Heart right ventricle (tissue), 16 donors: ENCODE measurements around the gene GRIN3B. TPM values are rescaled to one million over a fixed set of nuclear protein-coding genes. Genes with fewer than 3 reads are reported as not detected.

Experiments
- ATAC-seq, 8 donors: fragments of 200-7000 bp; cut with Tn5 transposase; one replicate each; pipeline ENCODE4 v1.9.1; 2020; ENCODE audit warnings: mild to moderate bottlenecking in 8 of 8, moderate library complexity in 8 of 8, moderate number of reproducible peaks in 1 of 8
- DNase-seq, 2 donors: peaks; one replicate each; pipeline ENCODE4 v3.0.0-alpha.2; 2020
- H3K27ac ChIP-seq, 10 donors: fragments of 200-600 bp; sonication (generic) in 2 of 10; one replicate each; pipeline versions ENCODE4 v1.5.0 to v1.8.0; 2020 to 2022; ENCODE audit warnings: mild to moderate bottlenecking in 3 of 10
- H3K27me3 ChIP-seq, 7 donors: fragments of 200-600 bp; one replicate each; pipeline ENCODE4 v1.8.0; 2021 to 2022; ENCODE audit warnings: mild to moderate bottlenecking in 2 of 7
- H3K36me3 ChIP-seq, 9 donors: fragments of 200-600 bp; sonication (generic) in 1 of 9; one replicate each; pipeline versions ENCODE4 v1.5.0 to v1.8.0; 2020 to 2022; ENCODE audit warnings: mild to moderate bottlenecking in 2 of 9
- H3K4me1 ChIP-seq, 9 donors: fragments of 200-600 bp; sonication (generic) in 1 of 9; one replicate each; pipeline versions ENCODE4 v1.5.0 to v1.8.0; 2020 to 2022; ENCODE audit warnings: mild to moderate bottlenecking in 4 of 9
- H3K4me3 ChIP-seq, 10 donors: fragments of 200-600 bp; sonication (generic) in 2 of 10; one replicate each; pipeline versions ENCODE4 v1.5.0 to v1.8.0; 2020 to 2022; ENCODE audit warnings: mild to moderate bottlenecking in 7 of 10, moderate library complexity in 2 of 10
- H3K9me3 ChIP-seq, 11 donors: fragments of 200-600 bp in 10 of 11; sonication (generic) in 2 of 11; one replicate each; pipeline versions ENCODE4 v1.5.0 to v1.8.0; 2013 to 2022; ENCODE audit warnings: mild to moderate bottlenecking in 2 of 11, control low read depth in 1 of 11, moderate library complexity in 1 of 11
- CTCF ChIP-seq, 9 donors: fragments of 200-600 bp; sonication (generic) in 2 of 9; IDR thresholded peaks; one replicate each; pipeline versions ENCODE4 v1.5.0 to v1.8.0; 2021 to 2022; ENCODE audit warnings: antibody characterized with exemption in 9 of 9, mild to moderate bottlenecking in 5 of 9, moderate library complexity in 1 of 9
- WGBS, 2 donors: extraction: QIAGEN DNeasy Blood & Tissue Kit; methylation state at CpG; one replicate each; pipeline ENCODE4 v1.1.7; 2013; ENCODE audit warnings: inconsistent platforms in 1 of 2; 5-methylcytosine and 5-hydroxymethylcytosine counted together
- intact Hi-C, 10 donors: fragments of 100-400 bp; cut with DNase I; formaldehyde crosslinking; loops; one replicate each; pipeline versions ENCODE4 v1.11.1 to v1.14.2; 2022
- polyA plus RNA-seq, 2 donors: library from polyadenylated mRNA; stranded (reverse); fragments of 200-250 nt; gene quantifications; one replicate each; pipeline ENCODE4 v1.2.3, GENCODE V29; 2013
- total RNA-seq, 10 donors: library from RNA; stranded (reverse); fragmentation: NEBNext Ultra II Directional in 3 of 10; extraction: Animal tissue kit (Norgen Biotek cat#: 25700) in 3 of 10; gene quantifications; one replicate each; pipeline versions ENCODE4 v1.2.1 to v1.2.4, GENCODE V29; 2021 to 2023
- donor health status: Arrhythmogenic right ventricular cardiomyopathy.
- donor health status: ischemic (EF 13 %, LVEDD 7.1; RV severe dilation, severe dysfunction).
- donor health status: healthy with polysubstance abuse.
- donor health status: DM: no; HTN: yes; CAD: no.
- donor health status: DM: no; HTN: no; CAD: no.
- donor health status: ischemic (EF 25% LVEDD 6.9; RV normal size, moderate dysfunction).
- donor health status: ischemic (EF 25% LVEDD 5.7; RV mildly dilated, moderate dysfunction).
- donor health status: healthy.
- donor health status: DM: yes; HTN: yes; CAD: no.
- donor health status: Ischemic cardiomyopathy.
- donor health status: ischemic (EF 35%, LVEDD 5.7; RV mildly dilated, moderate dysfunction).
- donor health status: nonischemic (EF 11% LVEDD 7.7; RV severe dilation, severe dysfunction).
- donor health status: DM: yes; HTN: yes; CAD: no.
- donor health status: PGD.
- donor health status: ischemic (EF 29% LVEDD 5.4; RV normal size, mild dysfunction).
- donor health status: nonischemic (EF 23%, LVEDD 6.1; RV moderate dilation, normal function).

The GRIN3B gene
- total and polyA plus RNA-seq, 12 donors: 0.01 to 0.10 (median 0.08) TPM; not detected in 8

GRCh38 chr19:1041835-1042685 is 41.8 kb downstream of the GRIN3B start:
- intact Hi-C loops: loop anchor here in 6 of 10 donors (2.0 to 10.0 kb wide), 5 partner anchors 40 to 55 kb away; partner anchors contain the start of gene POLR2E (in 5 of the 6)
- peak overlapping the region in 3 of 10 donors; percentile 59 to 73 (median 65) for H3K4me3 ChIP-seq
- 65 to 73% methylated on average over 42 to 43 of the region's 43 CpGs for WGBS, 2 donors
- no peaks in the 10 kb centered on the region for H3K9me3 ChIP-seq
- ATAC-seq (no peak), DNase-seq (no peak)
- TF ChIP-seq CTCF (IDR thresholded peaks at IDR 0.05): no peak
- peaks cover 5 to 50% (median 29%) of the 10 kb centered on the region in 9 donors for H3K4me1 ChIP-seq
- H3K27ac ChIP-seq: no peak overlapping the region
- peaks cover 0 to 20% (median 0%) of the 10 kb centered on the region in 9 donors for H3K36me3 ChIP-seq
- no peaks in the 10 kb centered on the region for H3K27me3 ChIP-seq

- Histone ChIP-seq H3K4me1 (peaks cover 5 to 42% (median 29%) of the 10 kb centered on the region in 9 donors), H3K36me3 (peaks cover 0 to 15% (median 0%) of the 10 kb centered on the region in 9 donors), H3K4me3 (no peak overlapping the region), H3K27me3 (no peaks in the 10 kb centered on the region), H3K27ac (no peak overlapping the region), H3K9me3 (no peaks in the 10 kb centered on the region)
- ATAC-seq (no peak), DNase-seq (no peak)
- TF ChIP-seq CTCF (IDR thresholded peaks at IDR 0.05): no peak
- intact Hi-C loops: loop anchor here in 5 of 10 donors (5.0 to 10.0 kb wide), 4 partner anchors 39 to 54 kb away; partner anchors contain the start of gene POLR2E (in 4 of the 5)
- whole genome bisulfite sequencing, 2 donors: 58 to 66% methylated on average over 23 of the region's 23 CpGs
These were observed 42.7 kb downstream of the GRIN3B start for GRCh38 chr19:1042689-1043511.

GRCh38 chr19:1045247-1045603 is 45.0 kb downstream of the GRIN3B start:
- intact Hi-C loops: loop anchor here in 2 of 10 donors (10.0 kb wide), 1 partner anchor 50 kb away; the partner anchor contains the start of gene POLR2E (in 2 of the 2)
- H3K4me1 ChIP-seq: peaks cover 5 to 20% (median 16%) of the 10 kb centered on the region in 9 donors
- no peak for TF ChIP-seq CTCF (IDR thresholded peaks at IDR 0.05)
- WGBS, 2 donors: 68 to 84% methylated on average over 10 of the region's 10 CpGs
- no peaks in the 10 kb centered on the region for H3K9me3 ChIP-seq
- H3K27ac ChIP-seq: no peak overlapping the region
- H3K27me3 ChIP-seq: no peaks in the 10 kb centered on the region
- DNase-seq (no peak), ATAC-seq (no peak)
- no peak overlapping the region for H3K4me3 ChIP-seq
- H3K36me3 ChIP-seq: peaks cover 0 to 15% (median 0%) of the 10 kb centered on the region in 9 donors

- ATAC-seq (no peak), DNase-seq (no peak)
- intact Hi-C loops: loop anchor here in 2 of 10 donors (10.0 kb wide), 1 partner anchor 49 kb away; the partner anchor contains the start of gene POLR2E (in 2 of the 2)
These were observed 46.0 kb downstream of the GRIN3B start for GRCh38 chr19:1046117-1046626.

More at GRCh38 chr19:1046117-1046626, 46.0 kb downstream of the GRIN3B start:
- H3K36me3 ChIP-seq: peaks cover 0 to 15% (median 0%) of the 10 kb centered on the region in 9 donors
- peaks cover 0 to 10% (median 7%) of the 10 kb centered on the region in 9 donors for H3K4me1 ChIP-seq
- H3K4me3 ChIP-seq: no peak overlapping the region
- no peaks in the 10 kb centered on the region for H3K9me3 ChIP-seq
- no peak overlapping the region for H3K27ac ChIP-seq
- H3K27me3 ChIP-seq: no peaks in the 10 kb centered on the region
- WGBS, 2 donors: 93 to 95% methylated on average over 33 of the region's 33 CpGs
- TF ChIP-seq CTCF (IDR thresholded peaks at IDR 0.05): no peak
